ENCODE data around the gene LSM7.

LSM7 gene

DNA sequence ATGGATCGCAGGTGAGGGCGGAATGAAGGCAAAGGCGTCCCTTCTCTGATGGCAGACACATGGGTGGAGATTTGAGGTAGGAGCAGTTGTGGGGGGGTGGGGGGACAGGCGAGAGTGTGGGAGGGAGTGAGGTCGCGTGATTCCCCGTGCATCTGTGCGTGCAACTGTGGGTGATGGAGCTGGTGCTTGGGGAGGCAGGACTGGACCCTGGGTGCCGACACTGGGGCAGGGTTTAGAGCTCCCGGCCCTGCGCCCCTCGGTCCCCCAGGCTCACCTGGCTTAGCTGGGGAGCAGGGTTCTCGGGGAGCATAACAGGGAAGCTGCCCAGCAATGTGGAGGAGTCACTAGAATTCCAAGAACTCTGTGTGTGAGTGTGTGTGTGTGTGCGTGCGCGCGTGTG is 35.0 kb upstream of the LSM7 start:
- Histone ChIP-seq H3K36me3 (ENCODE audit: insufficient read depth, low read length) (no peaks in the 10 kb centered on the region), H3K9me3 (ENCODE audit: low read depth, low read length) (no peaks in the 10 kb centered on the region), H3K27ac (no peak overlapping the region), H3K9ac (ENCODE audit: insufficient read length) (no peak overlapping the region), H3K4me3 (no peak overlapping the region)
- DNase-seq (ENCODE audit: low read depth, low spot score) = no peak
- no peak for TF ChIP-seq FOXP2 (optimal IDR thresholded peaks at IDR 0.05; ENCODE audit: control extremely low read depth, extremely low read length, insufficient read depth)
- TF ChIP-seq EZH2 (IDR thresholded peaks at IDR 0.05) = no peak
- no peak for TF ChIP-seq POLR2AphosphoS5 (IDR thresholded peaks at IDR 0.05; ENCODE audit: borderline replicate concordance, low read depth, low read length)

DNA sequence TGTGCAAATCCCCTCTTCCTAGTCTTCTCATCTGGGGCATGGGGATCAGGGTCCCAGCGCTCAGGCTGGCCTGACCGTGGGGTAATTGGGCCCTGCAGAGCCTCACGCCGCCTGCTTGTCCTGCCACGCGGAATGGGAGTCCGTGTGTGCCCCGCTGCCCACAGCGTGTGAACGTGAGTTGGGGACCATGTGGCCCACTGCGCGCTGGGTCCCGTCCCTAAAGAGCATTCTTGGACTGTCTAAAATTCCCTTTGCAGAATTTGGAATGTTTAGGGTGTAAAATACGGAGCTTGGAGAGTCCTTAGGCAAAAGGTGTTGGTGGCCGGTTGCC is 34.5 kb upstream of the LSM7 start:
- TF ChIP-seq FOXP2 (optimal IDR thresholded peaks at IDR 0.05; ENCODE audit: control extremely low read depth, extremely low read length, insufficient read depth) (no peak), EZH2 (IDR thresholded peaks at IDR 0.05) (no peak), POLR2AphosphoS5 (IDR thresholded peaks at IDR 0.05; ENCODE audit: borderline replicate concordance, low read depth, low read length) (no peak)
- DNase-seq (ENCODE audit: low read depth, low spot score) = no peak
- H3K4me3 ChIP-seq = no peak overlapping the region
- no peak overlapping the region for H3K27ac ChIP-seq
- H3K9ac ChIP-seq (ENCODE audit: insufficient read length) = no peak overlapping the region
- H3K36me3 ChIP-seq (ENCODE audit: insufficient read depth, low read length) = no peaks in the 10 kb centered on the region
- no peaks in the 10 kb centered on the region for H3K9me3 ChIP-seq (ENCODE audit: low read depth, low read length)

- no peak overlapping the region for H3K4me3 ChIP-seq
- H3K36me3 ChIP-seq (ENCODE audit: insufficient read depth, low read length) = no peaks in the 10 kb centered on the region
- no peak for DNase-seq (ENCODE audit: low read depth, low spot score)
- TF ChIP-seq POLR2AphosphoS5 (IDR thresholded peaks at IDR 0.05; ENCODE audit: borderline replicate concordance, low read depth, low read length) = no peak
- TF ChIP-seq EZH2 (IDR thresholded peaks at IDR 0.05) = no peak
- no peak for TF ChIP-seq FOXP2 (optimal IDR thresholded peaks at IDR 0.05; ENCODE audit: control extremely low read depth, extremely low read length, insufficient read depth)
- no peak overlapping the region for H3K9ac ChIP-seq (ENCODE audit: insufficient read length)
- H3K27ac ChIP-seq = no peak overlapping the region
- H3K9me3 ChIP-seq (ENCODE audit: low read depth, low read length) = no peaks in the 10 kb centered on the region
Observed at GRCh38 chr19:2362046-2362969, 33.9 kb upstream of the LSM7 start.

GRCh38 chr19:2361246-2362045 is 33.1 kb upstream of the LSM7 start:
- DNase-seq (ENCODE audit: low read depth, low spot score) = no peak
- no peaks in the 10 kb centered on the region for H3K36me3 ChIP-seq (ENCODE audit: insufficient read depth, low read length)
- no peak overlapping the region for H3K4me3 ChIP-seq
- TF ChIP-seq EZH2 (IDR thresholded peaks at IDR 0.05) = no peak
- TF ChIP-seq POLR2AphosphoS5 (IDR thresholded peaks at IDR 0.05; ENCODE audit: borderline replicate concordance, low read depth, low read length) = no peak
- TF ChIP-seq FOXP2 (optimal IDR thresholded peaks at IDR 0.05; ENCODE audit: control extremely low read depth, extremely low read length, insufficient read depth) = no peak
- no peak overlapping the region for H3K27ac ChIP-seq
- no peaks in the 10 kb centered on the region for H3K9me3 ChIP-seq (ENCODE audit: low read depth, low read length)
- H3K9ac ChIP-seq (ENCODE audit: insufficient read length) = no peak overlapping the region

DNA sequence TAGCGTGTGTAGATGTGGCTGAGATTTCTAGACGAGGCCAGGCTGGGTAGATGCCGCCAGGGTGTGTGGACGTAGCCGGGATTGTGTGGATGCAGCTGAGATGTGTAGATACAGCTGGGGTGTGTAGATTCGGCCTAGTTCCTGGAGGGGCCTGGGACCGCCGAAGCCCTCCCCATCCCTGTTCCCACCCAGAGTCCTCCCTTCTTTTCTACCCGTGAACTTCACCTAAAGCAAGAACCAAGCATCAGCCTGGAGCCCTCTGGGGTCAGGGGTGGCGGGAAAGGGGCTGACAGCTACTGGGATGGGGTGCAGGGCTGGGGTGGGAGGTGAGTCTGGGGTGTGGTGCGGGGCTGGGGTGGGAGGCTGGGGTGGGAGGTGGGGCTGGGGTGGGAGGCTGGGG is 32.4 kb upstream of the LSM7 start:
- TF ChIP-seq FOXP2 (optimal IDR thresholded peaks at IDR 0.05; ENCODE audit: control extremely low read depth, extremely low read length, insufficient read depth) (no peak), EZH2 (IDR thresholded peaks at IDR 0.05) (no peak), POLR2AphosphoS5 (IDR thresholded peaks at IDR 0.05; ENCODE audit: borderline replicate concordance, low read depth, low read length) (no peak)
- Histone ChIP-seq H3K9ac (ENCODE audit: insufficient read length) (no peak overlapping the region), H3K9me3 (ENCODE audit: low read depth, low read length) (no peaks in the 10 kb centered on the region), H3K4me3 (no peak overlapping the region; the same call in 1 of the 2 replicates), H3K27ac (no peak overlapping the region), H3K36me3 (ENCODE audit: insufficient read depth, low read length) (no peaks in the 10 kb centered on the region)
- no peak for DNase-seq (ENCODE audit: low read depth, low spot score)

DNA sequence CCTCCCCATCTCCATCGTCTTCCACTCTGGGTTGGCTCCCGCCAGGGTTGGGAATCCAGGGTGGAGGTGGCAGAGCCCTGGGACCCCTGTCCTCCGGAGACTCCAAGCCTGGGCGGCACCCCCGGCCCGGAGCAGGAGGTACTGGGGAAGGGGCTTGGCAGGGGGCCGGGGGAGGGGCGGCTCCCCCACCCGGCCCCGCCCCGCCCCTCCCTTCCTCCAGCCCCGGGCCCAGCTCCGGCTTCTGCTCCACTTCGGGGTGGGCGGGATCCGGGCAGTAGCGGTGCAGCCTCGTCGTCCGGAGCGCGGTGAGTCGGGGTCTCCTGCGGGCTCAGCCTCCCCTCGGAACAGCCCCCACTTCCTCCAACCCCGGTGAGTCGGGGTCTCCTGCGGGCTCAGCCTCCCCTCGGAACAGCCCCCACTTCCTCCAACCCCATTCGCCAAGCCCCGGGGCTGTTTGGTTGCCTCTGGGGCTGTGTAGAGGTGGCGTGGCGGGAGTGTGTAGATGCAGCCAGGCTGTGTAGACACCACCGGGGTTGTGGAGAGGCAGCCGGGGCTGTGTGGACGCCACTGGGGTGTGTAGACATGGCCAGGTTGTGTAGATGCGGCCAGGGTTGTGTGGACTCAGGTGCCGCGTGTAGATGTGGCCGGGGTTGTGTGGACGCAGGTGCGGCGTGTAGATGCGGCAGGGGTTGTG is 31.8 kb upstream of the LSM7 start, which contains the start of gene TMPRSS9:
TMPRSS9 (plus strand) TSS at position 274 of the 694 bp plus-strand sequence. CDS start 29,521 bp downstream, outside the sequence.
- Histone ChIP-seq H3K36me3 (ENCODE audit: insufficient read depth, low read length) (no peaks in the 10 kb centered on the region), H3K27ac (no peak within 1 kb of the TSS), H3K9me3 (ENCODE audit: low read depth, low read length) (no peaks in the 10 kb centered on the region), H3K9ac (ENCODE audit: insufficient read length) (no peak within 1 kb of the TSS), H3K4me3 (peak within 1 kb of the TSS; percentile 33)
- TF ChIP-seq FOXP2 (optimal IDR thresholded peaks at IDR 0.05; ENCODE audit: control extremely low read depth, extremely low read length, insufficient read depth) = no peak
- no peak for TF ChIP-seq EZH2 (IDR thresholded peaks at IDR 0.05)
- no peak for TF ChIP-seq POLR2AphosphoS5 (IDR thresholded peaks at IDR 0.05; ENCODE audit: borderline replicate concordance, low read depth, low read length)
- no peak for DNase-seq (ENCODE audit: low read depth, low spot score)

- Histone ChIP-seq H3K9ac (ENCODE audit: insufficient read length) (no peak overlapping the region), H3K36me3 (ENCODE audit: insufficient read depth, low read length) (no peaks in the 10 kb centered on the region), H3K9me3 (ENCODE audit: low read depth, low read length) (no peaks in the 10 kb centered on the region), H3K4me3 (no peak overlapping the region), H3K27ac (no peak overlapping the region)
- TF ChIP-seq EZH2 (IDR thresholded peaks at IDR 0.05) (no peak), POLR2AphosphoS5 (IDR thresholded peaks at IDR 0.05; ENCODE audit: borderline replicate concordance, low read depth, low read length) (no peak), FOXP2 (optimal IDR thresholded peaks at IDR 0.05; ENCODE audit: control extremely low read depth, extremely low read length, insufficient read depth) (no peak)
- DNase-seq (ENCODE audit: low read depth, low spot score) = no peak
Observed at GRCh38 chr19:2358548-2359173, 30.3 kb upstream of the LSM7 start.

All from SK-N-MC (cell line).